Spleen (tissue), 11 donors: ENCODE results near the gene SH2D4B. TPM values are rescaled to one million over a fixed set of nuclear protein-coding genes. Genes with fewer than 3 reads are reported as not detected.

Experiments used
- DNase-seq: peaks from one replicate; pipeline ENCODE4 v3.0.0-alpha.2; 2020
- H3K27ac ChIP-seq, 8 donors: fragments of 200-600 bp; sonication (generic) in 7 of 8; 1 replicate in 4 of 8; 2 replicates in 4 of 8; pipeline versions ENCODE4 v1.5.0 to v1.8.0; 2016 to 2021; ENCODE audit warnings: inconsistent platforms in 4 of 8, mild to moderate bottlenecking in 4 of 8, moderate library complexity in 1 of 8
- H3K27me3 ChIP-seq, 7 donors: fragments of 200-600 bp; sonication (generic) in 6 of 7; replicated peaks in 1 of 7; 1 replicate in 4 of 7; 2 replicates in 3 of 7; pipeline versions ENCODE4 v1.5.0 to v1.8.0; 2016 to 2021; ENCODE audit warnings: inconsistent platforms in 3 of 7, mild to moderate bottlenecking in 1 of 7
- H3K36me3 ChIP-seq, 6 donors: fragments of 200-600 bp; sonication (generic) in 5 of 6; 1 replicate in 4 of 6; 2 replicates in 2 of 6; pipeline versions ENCODE4 v1.5.0 to v1.8.0; 2016 to 2021; ENCODE audit warnings: inconsistent platforms in 2 of 6
- H3K4me1 ChIP-seq, 6 donors: fragments of 200-600 bp; sonication (generic) in 5 of 6; 1 replicate in 3 of 6; 2 replicates in 3 of 6; pipeline versions ENCODE4 v1.5.0 to v1.8.0; 2016 to 2021; ENCODE audit warnings: inconsistent platforms in 3 of 6
- H3K4me3 ChIP-seq, 8 donors: fragments of 200-600 bp; sonication (generic) in 7 of 8; 1 replicate in 4 of 8; 2 replicates in 4 of 8; pipeline versions ENCODE4 v1.5.0 to v1.8.0; 2016 to 2021; ENCODE audit warnings: inconsistent platforms in 4 of 8, mild to moderate bottlenecking in 4 of 8, moderate library complexity in 2 of 8
- H3K9me3 ChIP-seq, 8 donors: fragments of 200-600 bp; sonication (generic) in 7 of 8; 1 replicate in 4 of 8; 2 replicates in 4 of 8; pipeline versions ENCODE4 v1.5.0 to v1.8.0; 2016 to 2021; ENCODE audit warnings: inconsistent platforms in 4 of 8
- POLR2A ChIP-seq, 3 donors: fragments of 450-650 bp; IDR thresholded peaks; one replicate each; pipeline ENCODE4 v1.5.1; 2017; ENCODE audit warnings: antibody characterized with exemption in 3 of 3, mild to moderate bottlenecking in 1 of 3
- POLR2AphosphoS5 ChIP-seq, 3 donors: sonication (generic); formaldehyde crosslinking; IDR thresholded peaks; one replicate each; pipeline ENCODE4 v1.5.1; 2017; ENCODE audit warnings: antibody characterized with exemption in 3 of 3
- WGBS, 5 donors: extraction: QIAGEN DNeasy Blood & Tissue Kit in 3 of 5; methylation state at CpG; one replicate each; pipeline versions ENCODE4 v1.1.5 to v1.1.7; 2013 to 2018; 5-methylcytosine and 5-hydroxymethylcytosine counted together
- intact Hi-C: fragments of 100-400 bp; cut with DNase I; formaldehyde crosslinking; loops from one replicate; pipeline ENCODE4 v1.15.0; 2023; ENCODE audit warnings: low total_unique reads
- polyA plus RNA-seq, 3 donors: library from polyadenylated mRNA; stranded (reverse); fragments of 200-250 nt; gene quantifications; one replicate each; pipeline ENCODE4 v1.2.1, GENCODE V29; 2013
- total RNA-seq, 7 donors: library from RNA; depleted of rRNA in 3 of 7; stranded (reverse); fragments of >200 nt in 3 of 7; fragmentation: NEBNext Ultra II Directional in 4 of 7; extraction: Animal tissue kit (Norgen Biotek cat#: 25700) in 4 of 7; gene quantifications; one replicate each; pipeline versions ENCODE4 v1.1.0 to v1.2.1, GENCODE V29; 2016 to 2021
- TF ChIP-seq, protein P1 (sequence below), 11 experiments: fragments of 200-600 bp in 7 of 11; fragments of 450-650 bp in 4 of 11; sonication (generic) in 4 of 11; IDR thresholded peaks in 8 of 11; conservative IDR thresholded peaks in 3 of 11; 1 replicate in 7 of 11; 2 replicates in 4 of 11; pipeline versions ENCODE4 v1.4.0 to v1.8.0; 2016 to 2021; ENCODE audit warnings: antibody characterized with exemption in 11 of 11, inconsistent platforms in 4 of 11, mild to moderate bottlenecking in 1 of 11
- donor health status: healthy with polysubstance abuse.
- donor health status: DM: no; HTN: no; CAD: no; lungs with moderate emphysema.
- donor health status: DM: no; HTN: no; CAD: no.
- donor health status: Bipolar disorder and iron deficiency.
- donor health status: healthy.
- donor health status: DM: no; HTN: no; CAD: no.
- donor health status: DM: yes; HTN: yes; CAD: no.

SH2D4B gene
- total and polyA plus RNA-seq, 10 donors: 0.08 to 0.46 (median 0.12) TPM; not detected in 2

GRCh38 chr10:80630324-80630723 is 92.6 kb downstream of the SH2D4B start:
- no peaks in the 10 kb centered on the region for H3K9me3 ChIP-seq
- H3K27me3 ChIP-seq: no peaks in the 10 kb centered on the region
- H3K27ac ChIP-seq: peak overlapping the region in 1 of 8 donors; percentile 25
- no peak for TF ChIP-seq POLR2A (IDR thresholded peaks at IDR 0.05)
- TF ChIP-seq, protein P1, sequence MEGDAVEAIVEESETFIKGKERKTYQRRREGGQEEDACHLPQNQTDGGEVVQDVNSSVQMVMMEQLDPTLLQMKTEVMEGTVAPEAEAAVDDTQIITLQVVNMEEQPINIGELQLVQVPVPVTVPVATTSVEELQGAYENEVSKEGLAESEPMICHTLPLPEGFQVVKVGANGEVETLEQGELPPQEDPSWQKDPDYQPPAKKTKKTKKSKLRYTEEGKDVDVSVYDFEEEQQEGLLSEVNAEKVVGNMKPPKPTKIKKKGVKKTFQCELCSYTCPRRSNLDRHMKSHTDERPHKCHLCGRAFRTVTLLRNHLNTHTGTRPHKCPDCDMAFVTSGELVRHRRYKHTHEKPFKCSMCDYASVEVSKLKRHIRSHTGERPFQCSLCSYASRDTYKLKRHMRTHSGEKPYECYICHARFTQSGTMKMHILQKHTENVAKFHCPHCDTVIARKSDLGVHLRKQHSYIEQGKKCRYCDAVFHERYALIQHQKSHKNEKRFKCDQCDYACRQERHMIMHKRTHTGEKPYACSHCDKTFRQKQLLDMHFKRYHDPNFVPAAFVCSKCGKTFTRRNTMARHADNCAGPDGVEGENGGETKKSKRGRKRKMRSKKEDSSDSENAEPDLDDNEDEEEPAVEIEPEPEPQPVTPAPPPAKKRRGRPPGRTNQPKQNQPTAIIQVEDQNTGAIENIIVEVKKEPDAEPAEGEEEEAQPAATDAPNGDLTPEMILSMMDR (IDR thresholded peaks at IDR 0.05 in 8 of 11, conservative IDR thresholded peaks at IDR 0.05 in 3 of 11): no peak
- TF ChIP-seq POLR2AphosphoS5 (IDR thresholded peaks at IDR 0.05): no peak
- no peak for DNase-seq
- H3K36me3 ChIP-seq: no peaks in the 10 kb centered on the region
- WGBS, 5 donors: 44 to 100% (median 65%) methylated on average over 1 of the region's 1 CpG
- H3K4me1 ChIP-seq: no peaks in the 10 kb centered on the region
- H3K4me3 ChIP-seq: no peak overlapping the region
- intact Hi-C loops: no loop called here

DNA sequence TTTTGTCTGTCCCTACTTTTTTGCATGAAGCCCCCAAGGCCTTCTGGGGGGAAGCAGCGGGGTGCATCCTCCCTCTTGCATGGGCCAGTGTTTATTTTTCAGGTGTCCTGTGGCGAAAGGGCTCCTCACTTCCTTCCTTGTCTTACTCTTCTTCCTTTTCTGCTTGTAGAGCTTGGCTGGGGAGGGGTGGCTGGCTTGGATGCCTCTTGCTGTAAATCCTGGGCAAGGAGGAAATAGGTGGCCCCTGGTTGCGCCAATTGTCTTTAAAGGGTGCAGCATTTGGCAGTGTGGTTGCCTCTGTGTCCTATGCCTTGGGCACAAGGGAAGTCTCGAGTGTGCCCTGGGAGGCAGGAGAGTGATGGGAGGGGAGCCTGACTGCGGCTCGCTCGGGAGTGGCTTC is 95.0 kb downstream of the SH2D4B start:
- Histone ChIP-seq H3K36me3 (no peaks in the 10 kb centered on the region), H3K4me1 (no peaks in the 10 kb centered on the region), H3K27me3 (no peaks in the 10 kb centered on the region), H3K27ac (peak overlapping the region in 5 of 8 donors; percentile 15 to 83 (median 68)), H3K9me3 (peaks cover 0 to 7% (median 0%) of the 10 kb centered on the region in 8 donors), H3K4me3 (no peak overlapping the region)
- intact Hi-C loops: no loop called here
- 51 to 87% (median 74%) methylated on average over 7 of the region's 7 CpGs for WGBS, 5 donors
- TF ChIP-seq, protein P1 (IDR thresholded peaks at IDR 0.05 in 8 of 11, conservative IDR thresholded peaks at IDR 0.05 in 3 of 11): no peak
- TF ChIP-seq POLR2AphosphoS5 (IDR thresholded peaks at IDR 0.05) (no peak), POLR2A (IDR thresholded peaks at IDR 0.05) (no peak)
- DNase-seq: no peak

DNA sequence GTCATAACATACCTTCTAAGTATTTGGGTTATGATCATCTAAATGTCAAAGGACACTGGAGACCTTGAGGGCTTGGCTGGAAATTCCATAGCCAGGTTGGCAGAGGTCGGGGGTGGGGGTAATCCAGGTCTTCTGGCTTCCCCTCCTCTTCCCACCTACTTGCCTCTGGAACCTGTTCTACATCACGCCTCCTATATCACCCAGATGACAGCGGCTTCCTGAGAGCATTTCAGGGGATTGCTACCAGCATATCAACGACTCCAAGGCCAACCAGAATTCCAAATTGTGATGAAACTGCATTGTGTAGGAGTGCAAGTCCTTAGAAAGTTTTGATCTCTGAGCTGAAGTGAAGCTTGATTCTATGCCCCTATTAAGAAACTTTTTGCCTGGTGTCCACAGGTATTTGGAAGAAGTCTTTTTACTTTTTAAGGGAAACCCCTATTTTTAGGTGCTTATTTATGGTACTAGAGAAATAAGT is 95.7 kb downstream of the SH2D4B start:
- no peaks in the 10 kb centered on the region for H3K27me3 ChIP-seq
- TF ChIP-seq, protein P1 (IDR thresholded peaks at IDR 0.05 in 8 of 11, conservative IDR thresholded peaks at IDR 0.05 in 3 of 11): no peak
- no peak for TF ChIP-seq POLR2AphosphoS5 (IDR thresholded peaks at IDR 0.05)
- TF ChIP-seq POLR2A (IDR thresholded peaks at IDR 0.05): no peak
- no peaks in the 10 kb centered on the region for H3K36me3 ChIP-seq
- no peak overlapping the region for H3K4me3 ChIP-seq
- intact Hi-C loops: no loop called here
- peaks cover 0 to 7% (median 0%) of the 10 kb centered on the region in 8 donors for H3K9me3 ChIP-seq
- peak overlapping the region in 3 of 8 donors; percentile 68 to 83 (median 73) for H3K27ac ChIP-seq
- H3K4me1 ChIP-seq: no peaks in the 10 kb centered on the region
- WGBS, 5 donors: 61 to 71% (median 63%) methylated on average over 4 of the region's 4 CpGs
- DNase-seq: no peak

GRCh38 chr10:80633910-80634309 is 96.2 kb downstream of the SH2D4B start:
- H3K36me3 ChIP-seq: no peaks in the 10 kb centered on the region
- TF ChIP-seq POLR2A (IDR thresholded peaks at IDR 0.05) (no peak), POLR2AphosphoS5 (IDR thresholded peaks at IDR 0.05) (no peak)
- TF ChIP-seq, protein P1 (IDR thresholded peaks at IDR 0.05 in 8 of 11, conservative IDR thresholded peaks at IDR 0.05 in 3 of 11): no peak
- intact Hi-C loops: no loop called here
- no peaks in the 10 kb centered on the region for H3K27me3 ChIP-seq
- no peak overlapping the region for H3K4me3 ChIP-seq
- H3K27ac ChIP-seq: peak overlapping the region in 2 of 8 donors; percentile 68 to 83
- no peaks in the 10 kb centered on the region for H3K4me1 ChIP-seq
- 75 to 85% (median 82%) methylated on average over 7 of the region's 7 CpGs for WGBS, 5 donors
- no peak for DNase-seq
- peaks cover 0 to 7% (median 0%) of the 10 kb centered on the region in 8 donors for H3K9me3 ChIP-seq
